A673 (cell line): ENCODE data around the gene TRIM41. TPM values are rescaled to one million over a fixed set of nuclear protein-coding genes. Genes with fewer than 3 reads are reported as not detected.

Source experiments
- BruUV-seq: library from RNA; stranded (reverse); fragments of 400-500 nt; replicated peaks from 2 replicates; lab custom pipeline; 2021; lab: Mats Ljungman, UMichigan
- CTCF ChIA-PET: fragments of 300-600 bp; sonication (Branson Sonifier 250); formaldehyde crosslinking; loops from one replicate; lab custom pipeline; 2022; ENCODE audit warnings: antibody characterized with exemption; lab: Charles Lee
- POLR2A ChIA-PET: fragments of 300-600 bp; sonication (Branson Sonifier 250); formaldehyde crosslinking; loops from one replicate; lab custom pipeline; 2022; ENCODE audit warnings: antibody characterized with exemption; ENCODE audit not compliant: low non-redundant PET; lab: Charles Lee
- DNase-seq: peaks from one replicate; pipeline ENCODE4 v3.0.0-alpha.2; 2015; ENCODE audit warnings: low spot score
- H3K27ac ChIP-seq: fragments of 200-600 bp; sonication (generic); 2 replicates; pipeline ENCODE4 v1.5.1; 2016; ENCODE audit warnings: mixed run types, low read depth, mild to moderate bottlenecking, mixed read lengths, antibody characterized with exemption, low read length; ENCODE audit not compliant: poor library complexity, severe bottlenecking
- H3K27me3 ChIP-seq: fragments of 200-600 bp; sonication (generic); replicated peaks from 2 replicates; pipeline ENCODE4 v1.6.1; 2017; ENCODE audit warnings: mixed run types, low read depth, mild to moderate bottlenecking, mixed read lengths, antibody characterized with exemption, low read length; ENCODE audit not compliant: insufficient read depth, poor library complexity
- H3K36me3 ChIP-seq: fragments of 200-600 bp; sonication (generic); 2 replicates; pipeline ENCODE4 v1.6.1; 2016; ENCODE audit warnings: mixed run types, mild to moderate bottlenecking, mixed read lengths, antibody characterized with exemption, low read length; ENCODE audit not compliant: insufficient read depth, poor library complexity, severe bottlenecking
- H3K4me1 ChIP-seq: fragments of 200-600 bp; sonication (generic); 2 replicates; pipeline ENCODE4 v1.6.1; 2017; ENCODE audit warnings: mixed run types, mild to moderate bottlenecking, mixed read lengths, antibody characterized with exemption, low read length; ENCODE audit not compliant: insufficient read depth, poor library complexity, severe bottlenecking
- H3K4me3 ChIP-seq: fragments of 200-600 bp; sonication (generic); 2 replicates; pipeline ENCODE4 v1.5.1; 2016; ENCODE audit warnings: low read depth, mixed run types, mild to moderate bottlenecking, mixed read lengths, low read length; ENCODE audit not compliant: poor library complexity, severe bottlenecking
- H3K9me3 ChIP-seq: fragments of 200-600 bp; sonication (generic); 2 replicates; pipeline ENCODE4 v1.6.1; 2016; ENCODE audit warnings: mixed run types, low read depth, mild to moderate bottlenecking, mixed read lengths, antibody characterized with exemption, low read length; ENCODE audit not compliant: poor library complexity, severe bottlenecking
- EZH2 ChIP-seq: fragments of 200-600 bp; sonication (generic); IDR thresholded peaks from 2 replicates; pipeline ENCODE4 v1.6.1; 2017; ENCODE audit warnings: borderline replicate concordance, low read depth, mild to moderate bottlenecking, mixed read lengths, antibody characterized with exemption, low read length; ENCODE audit not compliant: poor library complexity, severe bottlenecking
- intact Hi-C: fragments of 100-400 bp; cut with micrococcal nuclease; formaldehyde crosslinking; loops from one replicate; pipeline ENCODE4 v1.10.0; 2022; ENCODE audit not compliant: unreplicated experiment
- total RNA-seq: library from RNA; stranded (reverse); gene quantifications from 2 replicates; pipeline ENCODE4 v1.2.3, GENCODE V29; 2021
- TF ChIP-seq, protein P1 (sequence below): fragments of 300-800, 200-600 bp; sonication (generic); conservative IDR thresholded peaks from 2 replicates; pipeline ENCODE4 v1.5.1; 2017; ENCODE audit warnings: low read depth, mild to moderate bottlenecking, antibody characterized with exemption, low read length, moderate library complexity, mixed read lengths

Gene TRIM41
- total RNA-seq, 1 experiment from 2014 or later, result 24.6 TPM

- TF ChIP-seq, protein P1, sequence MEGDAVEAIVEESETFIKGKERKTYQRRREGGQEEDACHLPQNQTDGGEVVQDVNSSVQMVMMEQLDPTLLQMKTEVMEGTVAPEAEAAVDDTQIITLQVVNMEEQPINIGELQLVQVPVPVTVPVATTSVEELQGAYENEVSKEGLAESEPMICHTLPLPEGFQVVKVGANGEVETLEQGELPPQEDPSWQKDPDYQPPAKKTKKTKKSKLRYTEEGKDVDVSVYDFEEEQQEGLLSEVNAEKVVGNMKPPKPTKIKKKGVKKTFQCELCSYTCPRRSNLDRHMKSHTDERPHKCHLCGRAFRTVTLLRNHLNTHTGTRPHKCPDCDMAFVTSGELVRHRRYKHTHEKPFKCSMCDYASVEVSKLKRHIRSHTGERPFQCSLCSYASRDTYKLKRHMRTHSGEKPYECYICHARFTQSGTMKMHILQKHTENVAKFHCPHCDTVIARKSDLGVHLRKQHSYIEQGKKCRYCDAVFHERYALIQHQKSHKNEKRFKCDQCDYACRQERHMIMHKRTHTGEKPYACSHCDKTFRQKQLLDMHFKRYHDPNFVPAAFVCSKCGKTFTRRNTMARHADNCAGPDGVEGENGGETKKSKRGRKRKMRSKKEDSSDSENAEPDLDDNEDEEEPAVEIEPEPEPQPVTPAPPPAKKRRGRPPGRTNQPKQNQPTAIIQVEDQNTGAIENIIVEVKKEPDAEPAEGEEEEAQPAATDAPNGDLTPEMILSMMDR, result no peak
- Histone ChIP-seq H3K4me1 (no peaks in the 10 kb centered on the region), H3K27ac (no peak overlapping the region), H3K9me3 (no peaks in the 10 kb centered on the region), H3K27me3 (no peaks in the 10 kb centered on the region), H3K36me3 (no peaks in the 10 kb centered on the region), H3K4me3 (no peak overlapping the region)
- no peak for DNase-seq
- intact Hi-C loops, result no loop called here
- ChIA-PET CTCF (no interaction called here), POLR2A (no interaction called here)
- no TSS peak for BruUV-seq
These were observed 29.4 kb upstream of the TRIM41 start for GRCh38 chr5:181193656-181194055.

DNA sequence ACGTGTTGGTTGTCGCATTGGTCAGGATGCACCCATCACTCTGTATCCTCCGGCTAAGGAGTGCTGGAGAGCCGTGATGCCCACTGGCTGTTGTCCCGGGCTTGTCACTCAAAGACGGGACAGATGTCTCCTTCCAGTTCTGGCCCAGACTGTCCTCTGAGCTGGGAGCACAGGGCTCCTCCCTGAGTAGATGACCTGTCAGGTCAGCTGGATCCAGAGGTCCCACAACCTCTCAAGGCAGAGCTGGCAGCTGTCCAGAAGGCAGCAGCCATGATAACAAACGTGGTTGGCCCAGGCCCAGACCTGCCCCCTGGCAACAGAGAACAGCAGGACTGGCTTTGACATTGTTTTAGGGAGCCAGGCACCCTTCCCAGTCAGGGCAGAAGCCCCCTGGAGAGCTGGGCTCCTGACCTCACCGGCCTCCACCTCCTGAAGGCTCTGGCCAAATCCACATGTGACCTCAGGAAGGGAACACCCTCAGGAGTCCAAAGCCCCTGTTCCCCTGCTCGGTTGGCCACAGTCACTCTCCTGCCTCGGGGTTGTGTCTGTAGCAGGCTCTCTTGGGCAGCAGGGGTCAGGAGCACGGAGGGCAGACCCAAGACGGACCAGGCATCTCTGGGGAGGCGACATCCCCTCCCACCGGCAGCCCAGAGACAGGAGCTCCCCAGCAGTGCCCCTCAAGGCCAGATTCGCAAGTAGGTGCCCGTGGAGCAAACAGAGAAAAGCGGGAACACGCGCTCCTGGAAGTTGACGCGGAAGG, 28.4 kb upstream of the TRIM41 start:
- intact Hi-C loops, result no loop called here
- Histone ChIP-seq H3K27ac (no peak overlapping the region), H3K36me3 (no peaks in the 10 kb centered on the region), H3K4me3 (no peak overlapping the region), H3K9me3 (no peaks in the 10 kb centered on the region), H3K27me3 (no peaks in the 10 kb centered on the region), H3K4me1 (no peaks in the 10 kb centered on the region)
- no TSS peak for BruUV-seq
- no peak for TF ChIP-seq EZH2
- TF ChIP-seq, protein P1, result no peak
- CTCF ChIA-PET, result no interaction called here
- DNase-seq, result no peak
- POLR2A ChIA-PET, result no interaction called here

- BruUV-seq, result no TSS peak
- POLR2A ChIA-PET, result no interaction called here
- Histone ChIP-seq H3K27ac (no peak overlapping the region), H3K4me3 (no peak overlapping the region), H3K27me3 (no peaks in the 10 kb centered on the region), H3K36me3 (no peaks in the 10 kb centered on the region), H3K4me1 (no peaks in the 10 kb centered on the region), H3K9me3 (no peaks in the 10 kb centered on the region)
- no peak for DNase-seq
- no peak for TF ChIP-seq EZH2
- TF ChIP-seq, protein P1, result no peak
- CTCF ChIA-PET, result no interaction called here
- intact Hi-C loops, result no loop called here
These were observed 27.8 kb upstream of the TRIM41 start for GRCh38 chr5:181195249-181195761.
